Measurements from ENCODE around the gene IKZF4. TPM values are rescaled to one million over a fixed set of nuclear protein-coding genes. Genes with fewer than 3 reads are reported as not detected.

IKZF4 gene
- polyA plus RNA-seq, 1 donor (not counting 4 experiments of a cell fraction or from before 2014, with no cell fraction given): 1.1 TPM

GRCh38 chr12:56038022-56038655 lies 17.3 kb downstream of the IKZF4 start:
- Histone ChIP-seq H3K9me1 (ENCODE audit: control insufficient read depth, extremely low read depth, insufficient read depth, low read length) (no peaks in the 10 kb centered on the region), H3K4me2 (ENCODE audit: control insufficient read depth, extremely low read depth, insufficient read depth, low read depth, low read length) (no peak overlapping the region), H3K4me3 (ENCODE audit: control insufficient read depth in 2 of 3, extremely low read depth in 1 of 3, insufficient read depth in 2 of 3, low read depth in 1 of 3, low read length in 3 of 3) (no peak overlapping the region), H3K36me3 (ENCODE audit: control insufficient read depth in 2 of 2, extremely low read depth in 1 of 2, insufficient read depth in 2 of 2, low read length in 2 of 2) (peaks cover 3 to 5% of the 10 kb centered on the region in 2 experiments), H2AFZ (ENCODE audit: control insufficient read depth, low read length) (no peak overlapping the region), H3K9me3 (ENCODE audit: control insufficient read depth, low read depth, low read length) (no peaks in the 10 kb centered on the region), H3K79me2 (ENCODE audit: control insufficient read depth, insufficient read depth, low read length) (peaks cover 14% of the 10 kb centered on the region), H4K20me1 (ENCODE audit: control insufficient read depth, extremely low read depth, insufficient read depth, low read length) (peaks cover 2% of the 10 kb centered on the region), H3K27me3 (ENCODE audit: control insufficient read depth, extremely low read depth, insufficient read depth, low read length) (no peaks in the 10 kb centered on the region), H3K27ac (ENCODE audit: control insufficient read depth, insufficient read depth, low read length) (no peak overlapping the region), H3K4me1 (ENCODE audit: control insufficient read depth, extremely low read depth, insufficient read depth, low read length) (peaks cover 11% of the 10 kb centered on the region), H3K9ac (ENCODE audit: control insufficient read depth, extremely low read depth, insufficient read depth, low read length) (no peak overlapping the region)
- DNase-seq (ENCODE audit: low read depth, low spot score): no peak
- no peak for TF ChIP-seq EZH2 (IDR thresholded peaks at IDR 0.05; ENCODE audit: low read length)
- no peak for TF ChIP-seq CTCF (optimal IDR thresholded peaks at IDR 0.05 in 1 of 3, IDR thresholded peaks at IDR 0.05 in 1 of 3, conservative IDR thresholded peaks at IDR 0.05 in 1 of 3; ENCODE audit: extremely low read depth in 1 of 3, insufficient read depth in 2 of 3, low read length in 3 of 3)
- no peak for FAIRE-seq
- dilution Hi-C loops (cut with MboI; ENCODE audit: extremely low pct_ligation_motif_present, low sequenced_read_pairs): no loop called here

GRCh38 chr12:56040151-56040550 lies 19.3 kb downstream of the IKZF4 start:
- FAIRE-seq: no peak
- Histone ChIP-seq H3K9ac (ENCODE audit: control insufficient read depth, extremely low read depth, insufficient read depth, low read length) (no peak overlapping the region), H3K36me3 (ENCODE audit: control insufficient read depth in 2 of 2, extremely low read depth in 1 of 2, insufficient read depth in 2 of 2, low read length in 2 of 2) (peaks cover 8 to 18% of the 10 kb centered on the region in 2 experiments), H3K9me3 (ENCODE audit: control insufficient read depth, low read depth, low read length) (no peaks in the 10 kb centered on the region), H3K79me2 (ENCODE audit: control insufficient read depth, insufficient read depth, low read length) (peaks cover 22% of the 10 kb centered on the region), H2AFZ (ENCODE audit: control insufficient read depth, low read length) (no peak overlapping the region), H3K27me3 (ENCODE audit: control insufficient read depth, extremely low read depth, insufficient read depth, low read length) (no peaks in the 10 kb centered on the region), H3K9me1 (ENCODE audit: control insufficient read depth, extremely low read depth, insufficient read depth, low read length) (no peaks in the 10 kb centered on the region), H3K27ac (ENCODE audit: control insufficient read depth, insufficient read depth, low read length) (no peak overlapping the region), H3K4me3 (ENCODE audit: control insufficient read depth in 2 of 3, extremely low read depth in 1 of 3, insufficient read depth in 2 of 3, low read depth in 1 of 3, low read length in 3 of 3) (no peak overlapping the region), H4K20me1 (ENCODE audit: control insufficient read depth, extremely low read depth, insufficient read depth, low read length) (peaks cover 2% of the 10 kb centered on the region), H3K4me2 (ENCODE audit: control insufficient read depth, extremely low read depth, insufficient read depth, low read depth, low read length) (no peak overlapping the region), H3K4me1 (ENCODE audit: control insufficient read depth, extremely low read depth, insufficient read depth, low read length) (peaks cover 18% of the 10 kb centered on the region)
- no peak for DNase-seq (ENCODE audit: low read depth, low spot score)
- dilution Hi-C loops (cut with MboI; ENCODE audit: extremely low pct_ligation_motif_present, low sequenced_read_pairs): no loop called here
- TF ChIP-seq EZH2 (IDR thresholded peaks at IDR 0.05; ENCODE audit: low read length) (no peak), CTCF (optimal IDR thresholded peaks at IDR 0.05 in 1 of 3, IDR thresholded peaks at IDR 0.05 in 1 of 3, conservative IDR thresholded peaks at IDR 0.05 in 1 of 3; ENCODE audit: extremely low read depth in 1 of 3, insufficient read depth in 2 of 3, low read length in 3 of 3) (no peak)
